MCF 10A (cell line): ENCODE data around the gene SCUBE2. TPM values are rescaled to one million over a fixed set of nuclear protein-coding genes. Genes with fewer than 3 reads are reported as not detected.
"Not testable (repeated sequence)": the region's sequence is repeated elsewhere in the genome, so short reads cannot be mapped to it uniquely, and the experiment has no call there.

Source experiments
- BruUV-seq: library from RNA; stranded (reverse); fragments of 400-500 nt; replicated peaks from 2 replicates; lab custom pipeline; 2021; lab: Mats Ljungman, UMichigan
- CTCF ChIA-PET: fragments of 300-600 bp; sonication (Branson Sonifier 250); formaldehyde crosslinking; extraction: SDS; loops from one replicate; lab custom pipeline; 2021; ENCODE audit warnings: antibody characterized with exemption, inconsistent platforms; lab: Yijun Ruan, JAX
- POLR2A ChIA-PET: fragments of 300-600, 350-650 bp; sonication (Branson Sonifier 250); formaldehyde crosslinking; extraction: SDS; loops from one replicate; lab custom pipeline; 2020; ENCODE audit warnings: antibody characterized with exemption, inconsistent platforms; lab: Yijun Ruan, JAX
- DNase-seq: peaks from one replicate; pipeline ENCODE4 v3.0.0-alpha.2; 2018; ENCODE audit not compliant: unreplicated experiment
- H3K27ac Mint-ChIP-seq: one replicate; pipeline ENCODE4 v1.8.0; 2022; ENCODE audit warnings: mild to moderate bottlenecking, low read depth, mixed read lengths; ENCODE audit not compliant: unreplicated experiment
- H3K27me3 Mint-ChIP-seq: one replicate; pipeline ENCODE4 v1.8.0; 2022; ENCODE audit warnings: mixed read lengths; ENCODE audit not compliant: insufficient read depth, unreplicated experiment
- H3K36me3 Mint-ChIP-seq: one replicate; pipeline ENCODE4 v1.8.0; 2022; ENCODE audit warnings: mild to moderate bottlenecking, moderate library complexity, mixed read lengths; ENCODE audit not compliant: insufficient read depth, unreplicated experiment
- H3K4me1 Mint-ChIP-seq: one replicate; pipeline ENCODE4 v1.8.0; 2022; ENCODE audit warnings: mixed read lengths; ENCODE audit not compliant: insufficient read depth, unreplicated experiment
- H3K4me3 Mint-ChIP-seq: one replicate; pipeline ENCODE4 v1.8.0; 2022; ENCODE audit warnings: mild to moderate bottlenecking, moderate library complexity, mixed read lengths; ENCODE audit not compliant: unreplicated experiment
- H3K9me3 Mint-ChIP-seq: one replicate; pipeline ENCODE4 v1.8.0; 2022; ENCODE audit warnings: mixed read lengths; ENCODE audit not compliant: unreplicated experiment
- CTCF ChIP-seq: fragments of 200-600 bp; IDR thresholded peaks from one replicate; pipeline ENCODE4 v1.8.0; 2022; ENCODE audit warnings: antibody characterized with exemption, mild to moderate bottlenecking; ENCODE audit not compliant: unreplicated experiment
- intact Hi-C: fragments of 100-400 bp; cut with micrococcal nuclease; formaldehyde crosslinking; loops from 2 replicates; pipeline ENCODE4 v1.14.1; 2022
- total RNA-seq: library from RNA; stranded (reverse); gene quantifications from 2 replicates; pipeline ENCODE4 v1.2.3, GENCODE V29; 2022

The SCUBE2 gene
- total RNA-seq, 1 experiment from 2014 or later: 0.93 TPM

- POLR2A ChIA-PET: interaction anchor here (0.5 to 1.8 kb wide), 2 partner anchors 28 to 55 kb away, joined by 3 to 7 read pairs; no protein-coding TSS in a partner anchor
- no peak for DNase-seq
- Mint-ChIP-seq H3K4me3 (no peak overlapping the region), H3K36me3 (no peaks in the 10 kb centered on the region), H3K27me3 (no peaks in the 10 kb centered on the region), H3K4me1 (no peaks in the 10 kb centered on the region), H3K27ac (no peak overlapping the region), H3K9me3 (peaks cover 23% of the 10 kb centered on the region)
- intact Hi-C loops: no loop called here
- no TSS peak for BruUV-seq
- CTCF ChIA-PET: interaction anchor here (0.5 to 3.2 kb wide), 11 partner anchors 10 to 611 kb away, joined by 3 to 13 read pairs (median 3); no protein-coding TSS in a partner anchor
- TF ChIP-seq CTCF: no peak
Measured at GRCh38 chr11:9109858-9110731, 18.7 kb upstream of the SCUBE2 start.

- BruUV-seq: no TSS peak
- CTCF ChIA-PET: interaction anchor here (0.6 to 2.6 kb wide), 5 partner anchors 10 to 322 kb away, joined by 3 to 8 read pairs (median 5); no protein-coding TSS in a partner anchor
- POLR2A ChIA-PET: no interaction called here
Measured at GRCh38 chr11:9104580-9104979, 13.2 kb upstream of the SCUBE2 start.

GRCh38 chr11:9103542-9104276 lies 12.3 kb upstream of the SCUBE2 start:
- no peaks in the 10 kb centered on the region for H3K4me1 Mint-ChIP-seq
- H3K36me3 Mint-ChIP-seq: no peaks in the 10 kb centered on the region
- no TSS peak for BruUV-seq
- no peaks in the 10 kb centered on the region for H3K27me3 Mint-ChIP-seq
- H3K4me3 Mint-ChIP-seq: no peak overlapping the region
- no peak overlapping the region for H3K27ac Mint-ChIP-seq
- H3K9me3 Mint-ChIP-seq: no peaks in the 10 kb centered on the region
- DNase-seq: no peak
- intact Hi-C loops: no loop called here
- TF ChIP-seq CTCF: no peak
- CTCF ChIA-PET: interaction anchor here (0.7 to 2.6 kb wide), 3 partner anchors 10 to 233 kb away, joined by 3 to 8 read pairs (median 5); no protein-coding TSS in a partner anchor
- POLR2A ChIA-PET: interaction anchor here (0.7 kb wide), 1 partner anchor 115 kb away, joined by 3 read pairs; no protein-coding TSS in a partner anchor

More at GRCh38 chr11:9104580-9104979, 13.2 kb upstream of the SCUBE2 start:
- Mint-ChIP-seq H3K36me3 (no peaks in the 10 kb centered on the region), H3K27ac (no peak overlapping the region), H3K9me3 (no peaks in the 10 kb centered on the region), H3K27me3 (no peaks in the 10 kb centered on the region), H3K4me1 (no peaks in the 10 kb centered on the region), H3K4me3 (no peak overlapping the region)
- TF ChIP-seq CTCF: no peak
- no peak for DNase-seq
- intact Hi-C loops: no loop called here

GRCh38 chr11:9099617-9100016 lies 8.2 kb upstream of the SCUBE2 start:
- ChIA-PET CTCF (interaction anchor here (0.7 kb wide), 1 partner anchor 11 kb away, joined by 3 read pairs; no protein-coding TSS in a partner anchor), POLR2A (no interaction called here)
- no peaks in the 10 kb centered on the region for H3K4me1 Mint-ChIP-seq
- no peaks in the 10 kb centered on the region for H3K9me3 Mint-ChIP-seq
- H3K36me3 Mint-ChIP-seq: no peaks in the 10 kb centered on the region
- no TSS peak for BruUV-seq
- no peak for TF ChIP-seq CTCF
- no peak overlapping the region for H3K27ac Mint-ChIP-seq
- intact Hi-C loops: no loop called here
- no peak for DNase-seq
- H3K27me3 Mint-ChIP-seq: no peaks in the 10 kb centered on the region
- no peak overlapping the region for H3K4me3 Mint-ChIP-seq

GRCh38 chr11:9098455-9098854 lies 7.1 kb upstream of the SCUBE2 start:
- intact Hi-C loops, BruUV-seq, H3K9me3 Mint-ChIP-seq, H3K4me1 Mint-ChIP-seq, H3K27me3 Mint-ChIP-seq, POLR2A ChIA-PET, H3K27ac Mint-ChIP-seq, H3K36me3 Mint-ChIP-seq, DNase-seq, H3K4me3 Mint-ChIP-seq: not testable (repeated sequence)
- CTCF ChIA-PET: interaction anchor here (0.6 to 1.8 kb wide), 4 partner anchors 9 to 68 kb away, joined by 3 to 5 read pairs (median 4); no protein-coding TSS in a partner anchor
